ENCODE measurements around the gene EMILIN3.

Gene EMILIN3

DNA sequence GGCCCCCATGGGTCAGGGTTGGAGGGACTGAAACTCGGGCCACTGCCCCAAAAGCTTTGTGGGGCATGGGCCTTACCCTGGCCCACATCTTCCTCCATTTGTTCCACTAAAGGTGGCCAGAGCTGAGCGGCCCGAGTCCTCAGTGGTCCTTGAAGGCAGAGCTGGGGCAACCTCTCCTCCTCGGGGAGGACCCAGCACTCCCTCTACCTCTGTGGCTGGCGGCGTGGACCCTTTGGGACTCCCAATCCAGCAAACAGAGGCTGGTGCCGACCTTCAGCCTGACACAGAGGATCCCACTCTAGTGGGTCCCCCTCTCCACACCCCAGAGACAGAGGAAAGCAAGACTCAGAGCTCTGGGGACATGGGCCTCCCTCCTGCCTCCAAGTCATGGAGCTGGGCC lies 16.7 kb downstream of the EMILIN3 start:
- Mint-ChIP-seq H3K36me3 (ENCODE audit: low read depth) (no peaks in the 10 kb centered on the region), H3K4me1 (ENCODE audit: low read depth) (no peaks in the 10 kb centered on the region), H3K27ac (no peak overlapping the region), H3K9me3 (no peaks in the 10 kb centered on the region), H3K4me3 (no peak overlapping the region), H3K27me3 (no peaks in the 10 kb centered on the region)

DNA sequence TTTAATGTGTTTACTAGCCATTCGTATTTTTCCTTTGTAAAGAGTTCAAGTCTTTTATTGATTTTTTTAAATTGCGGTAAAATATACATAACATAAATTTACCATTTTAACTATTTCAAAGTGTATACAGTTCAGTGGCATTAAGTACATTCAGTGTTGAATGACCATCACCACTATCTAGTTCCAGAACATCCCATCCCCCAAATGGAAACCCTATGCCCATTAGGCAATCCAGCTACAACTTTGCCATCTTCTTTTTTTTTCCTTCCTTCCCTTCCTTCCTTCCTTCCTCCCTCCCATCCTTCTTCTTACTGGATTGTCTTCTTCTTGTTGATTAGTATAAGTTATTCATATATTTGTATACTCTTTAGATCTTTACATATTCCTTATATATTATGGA lies 17.4 kb downstream of the EMILIN3 start:
- H3K27ac Mint-ChIP-seq = no peak overlapping the region

DNA sequence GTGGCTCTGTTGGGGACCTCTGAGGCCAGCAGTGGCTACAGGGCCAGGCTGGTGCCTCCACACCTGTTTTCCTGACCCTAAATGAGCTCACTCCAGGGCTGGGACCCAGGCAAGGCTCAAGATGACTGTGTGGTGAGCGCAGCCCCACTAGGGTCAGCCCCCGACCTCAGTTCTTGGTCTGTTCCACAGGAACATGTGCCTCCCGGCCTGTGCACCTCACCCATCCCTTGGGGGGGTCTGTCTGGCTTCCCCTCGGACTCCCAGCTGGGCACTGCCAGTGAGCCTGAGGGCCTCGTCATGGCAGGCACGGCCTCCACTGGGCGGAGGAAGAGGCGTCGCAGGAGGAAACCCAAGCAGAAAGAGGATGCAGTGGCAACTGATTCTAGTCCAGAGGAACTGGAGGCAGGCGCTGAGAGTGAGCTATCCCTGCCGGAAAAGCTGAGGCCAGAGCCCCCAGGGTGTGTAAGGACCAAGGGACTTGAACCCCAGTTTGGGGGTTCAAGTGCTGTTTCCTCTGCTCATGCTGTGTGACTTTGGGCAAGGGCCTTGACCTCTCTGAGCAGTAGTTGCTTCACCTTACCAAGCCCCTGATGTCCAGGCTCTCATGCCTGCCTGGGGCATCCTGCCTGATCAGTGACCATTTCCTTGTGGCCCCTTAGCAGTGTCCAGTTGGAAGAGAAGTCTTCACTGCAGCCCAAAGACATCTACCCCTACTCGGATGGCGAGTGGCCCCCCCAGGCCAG lies 18.0 kb downstream of the EMILIN3 start:
- Mint-ChIP-seq H3K27me3 (no peaks in the 10 kb centered on the region), H3K4me3 (no peak overlapping the region)

More for the DNA sequence above, 17.4 kb downstream of the EMILIN3 start:
- Mint-ChIP-seq H3K4me1 (ENCODE audit: low read depth) (no peaks in the 10 kb centered on the region), H3K4me3 (no peak overlapping the region), H3K9me3 (no peaks in the 10 kb centered on the region), H3K27me3 (no peaks in the 10 kb centered on the region), H3K36me3 (ENCODE audit: low read depth) (no peaks in the 10 kb centered on the region)

DNA sequence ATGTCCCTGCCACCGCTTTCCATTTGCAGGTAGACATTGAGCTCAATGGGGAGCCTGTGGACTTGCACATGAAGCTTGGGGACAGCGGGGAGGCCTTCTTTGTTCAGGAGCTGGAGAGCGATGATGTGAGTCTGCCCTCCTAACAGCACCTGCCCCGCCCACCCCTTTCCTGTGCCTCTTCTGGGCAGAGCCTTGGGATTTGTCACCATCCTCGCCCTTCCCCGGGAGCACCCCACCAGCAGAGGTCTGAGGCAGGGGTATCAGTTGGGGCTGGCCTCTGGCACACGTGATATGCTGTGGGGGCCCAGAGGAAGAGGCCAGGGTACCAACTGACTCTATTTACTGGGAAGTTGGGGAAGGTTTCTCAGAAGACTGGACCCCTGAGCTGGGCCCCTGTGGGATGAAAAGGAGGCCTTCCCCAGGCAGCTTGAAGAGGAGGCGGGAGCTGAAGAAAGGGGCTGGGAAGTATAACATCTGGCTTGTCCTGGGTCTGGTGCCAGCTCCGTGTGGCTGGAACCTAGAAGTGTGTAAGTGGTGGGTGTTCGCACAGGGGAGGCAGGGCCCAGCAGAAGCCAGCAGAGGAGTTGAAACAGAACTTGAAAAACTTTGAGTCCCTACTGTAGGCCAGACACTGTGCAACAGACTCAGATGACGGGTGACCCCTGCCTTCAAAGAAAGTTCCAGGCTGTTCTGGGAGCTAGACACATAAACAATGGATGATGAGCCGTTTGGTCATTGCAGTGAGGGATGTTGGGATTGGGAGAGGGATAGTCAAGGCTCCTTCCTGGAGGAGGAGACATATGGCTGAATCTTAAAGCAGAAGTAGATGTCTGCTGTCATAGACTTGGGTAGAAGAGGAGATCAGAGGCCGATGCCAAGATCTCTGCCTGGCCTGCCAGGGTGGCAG lies 18.8 kb downstream of the EMILIN3 start:
- no peak overlapping the region for H3K27ac Mint-ChIP-seq
- H3K27me3 Mint-ChIP-seq = no peaks in the 10 kb centered on the region
- H3K4me1 Mint-ChIP-seq (ENCODE audit: low read depth) = no peaks in the 10 kb centered on the region
- no peaks in the 10 kb centered on the region for H3K36me3 Mint-ChIP-seq (ENCODE audit: low read depth)
- H3K4me3 Mint-ChIP-seq = no peak overlapping the region
- H3K9me3 Mint-ChIP-seq = no peaks in the 10 kb centered on the region

More for the DNA sequence above, 18.0 kb downstream of the EMILIN3 start:
- Mint-ChIP-seq H3K36me3 (ENCODE audit: low read depth) (no peaks in the 10 kb centered on the region), H3K27ac (no peak overlapping the region), H3K4me1 (ENCODE audit: low read depth) (no peaks in the 10 kb centered on the region), H3K9me3 (no peaks in the 10 kb centered on the region)

DNA sequence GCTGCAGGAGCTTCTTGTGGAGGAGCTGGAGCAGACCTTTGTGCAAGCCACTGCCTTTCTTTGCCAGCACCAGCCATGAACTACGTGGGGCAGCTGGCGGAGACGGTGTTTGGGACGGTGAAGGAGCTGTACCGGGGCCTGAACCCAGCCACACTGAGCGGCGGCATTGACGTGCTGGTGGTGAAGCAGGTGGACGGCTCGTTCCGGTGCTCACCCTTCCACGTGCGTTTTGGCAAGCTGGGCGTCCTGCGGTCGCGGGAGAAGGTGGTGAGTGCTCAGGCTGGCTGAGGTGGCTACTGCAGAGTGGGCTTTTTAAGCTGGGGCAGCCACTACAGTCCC lies 20.9 kb downstream of the EMILIN3 start:
- H3K27me3 Mint-ChIP-seq = no peaks in the 10 kb centered on the region
- H3K9me3 Mint-ChIP-seq = no peaks in the 10 kb centered on the region
- H3K4me3 Mint-ChIP-seq = no peak overlapping the region
- no peak overlapping the region for H3K27ac Mint-ChIP-seq
- H3K36me3 Mint-ChIP-seq (ENCODE audit: low read depth) = no peaks in the 10 kb centered on the region
- H3K4me1 Mint-ChIP-seq (ENCODE audit: low read depth) = no peaks in the 10 kb centered on the region

DNA sequence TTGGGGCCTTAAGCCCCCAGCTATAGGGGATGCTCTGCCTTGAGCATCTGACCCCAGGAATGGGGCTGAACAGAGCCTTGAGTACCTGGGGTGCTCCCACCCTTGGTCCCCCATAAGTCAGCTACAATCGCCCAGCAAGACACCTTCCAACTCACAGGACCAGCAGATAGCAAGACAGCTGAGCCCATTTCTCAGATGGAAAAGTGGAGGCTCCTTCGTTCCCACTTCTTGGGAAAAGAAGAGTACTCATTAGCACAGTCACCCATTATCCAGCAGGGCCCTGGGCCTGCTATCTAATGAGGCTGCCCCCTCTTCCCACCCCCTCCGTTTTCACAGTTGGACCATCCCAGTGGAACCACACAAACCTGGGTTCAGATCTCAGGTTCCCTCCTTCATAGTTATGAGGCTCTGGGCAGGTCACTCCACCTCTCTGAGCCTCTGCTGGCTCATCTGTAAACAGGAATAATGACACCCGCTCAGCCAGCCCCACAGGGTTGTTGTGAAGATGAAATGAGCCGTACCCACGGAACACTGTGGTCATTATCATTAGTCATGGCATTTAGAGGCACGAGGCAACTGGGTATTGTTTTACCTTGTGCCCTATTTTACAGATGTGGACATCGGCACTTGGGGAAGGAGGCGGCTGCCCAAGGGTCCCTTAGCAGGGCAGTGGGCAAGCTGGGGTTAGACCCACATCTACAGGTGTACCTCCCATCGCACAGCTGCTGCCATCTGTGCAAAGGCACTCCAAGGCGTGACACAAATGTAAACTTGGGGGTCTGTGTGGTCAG lies 21.5 kb downstream of the EMILIN3 start:
- no peaks in the 10 kb centered on the region for H3K27me3 Mint-ChIP-seq
- H3K36me3 Mint-ChIP-seq (ENCODE audit: low read depth) = no peaks in the 10 kb centered on the region
- H3K4me3 Mint-ChIP-seq = no peak overlapping the region

DNA sequence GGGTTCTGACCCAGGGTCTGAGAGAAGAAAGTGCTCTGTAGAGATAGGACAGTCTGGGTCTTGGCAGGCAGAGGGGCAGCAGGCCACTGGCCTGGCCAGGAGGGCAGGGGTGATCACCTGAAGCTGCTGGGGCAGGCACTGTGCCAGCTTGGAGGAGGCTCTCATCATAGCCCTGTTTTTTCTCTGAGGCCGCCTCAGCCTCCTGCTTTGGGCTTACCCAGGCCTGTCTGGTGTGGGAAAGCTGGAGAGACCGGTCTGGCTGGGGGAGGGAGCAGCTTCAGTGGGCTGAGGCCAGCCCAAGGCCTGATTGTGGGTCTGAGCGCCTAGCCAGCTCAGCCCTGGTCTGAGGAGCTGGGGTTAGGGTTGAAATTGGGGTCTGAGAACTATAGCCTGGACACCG lies 22.1 kb downstream of the EMILIN3 start:
- H3K9me3 Mint-ChIP-seq = no peaks in the 10 kb centered on the region
- H3K4me1 Mint-ChIP-seq (ENCODE audit: low read depth) = peaks cover 5% of the 10 kb centered on the region
- no peaks in the 10 kb centered on the region for H3K36me3 Mint-ChIP-seq (ENCODE audit: low read depth)
- H3K27me3 Mint-ChIP-seq = peaks cover 3% of the 10 kb centered on the region
- H3K4me3 Mint-ChIP-seq = no peak overlapping the region
- H3K27ac Mint-ChIP-seq = no peak overlapping the region

More for the DNA sequence above, 21.5 kb downstream of the EMILIN3 start:
- no peak overlapping the region for H3K27ac Mint-ChIP-seq
- no peaks in the 10 kb centered on the region for H3K9me3 Mint-ChIP-seq
- peaks cover 3% of the 10 kb centered on the region for H3K4me1 Mint-ChIP-seq (ENCODE audit: low read depth)

DNA sequence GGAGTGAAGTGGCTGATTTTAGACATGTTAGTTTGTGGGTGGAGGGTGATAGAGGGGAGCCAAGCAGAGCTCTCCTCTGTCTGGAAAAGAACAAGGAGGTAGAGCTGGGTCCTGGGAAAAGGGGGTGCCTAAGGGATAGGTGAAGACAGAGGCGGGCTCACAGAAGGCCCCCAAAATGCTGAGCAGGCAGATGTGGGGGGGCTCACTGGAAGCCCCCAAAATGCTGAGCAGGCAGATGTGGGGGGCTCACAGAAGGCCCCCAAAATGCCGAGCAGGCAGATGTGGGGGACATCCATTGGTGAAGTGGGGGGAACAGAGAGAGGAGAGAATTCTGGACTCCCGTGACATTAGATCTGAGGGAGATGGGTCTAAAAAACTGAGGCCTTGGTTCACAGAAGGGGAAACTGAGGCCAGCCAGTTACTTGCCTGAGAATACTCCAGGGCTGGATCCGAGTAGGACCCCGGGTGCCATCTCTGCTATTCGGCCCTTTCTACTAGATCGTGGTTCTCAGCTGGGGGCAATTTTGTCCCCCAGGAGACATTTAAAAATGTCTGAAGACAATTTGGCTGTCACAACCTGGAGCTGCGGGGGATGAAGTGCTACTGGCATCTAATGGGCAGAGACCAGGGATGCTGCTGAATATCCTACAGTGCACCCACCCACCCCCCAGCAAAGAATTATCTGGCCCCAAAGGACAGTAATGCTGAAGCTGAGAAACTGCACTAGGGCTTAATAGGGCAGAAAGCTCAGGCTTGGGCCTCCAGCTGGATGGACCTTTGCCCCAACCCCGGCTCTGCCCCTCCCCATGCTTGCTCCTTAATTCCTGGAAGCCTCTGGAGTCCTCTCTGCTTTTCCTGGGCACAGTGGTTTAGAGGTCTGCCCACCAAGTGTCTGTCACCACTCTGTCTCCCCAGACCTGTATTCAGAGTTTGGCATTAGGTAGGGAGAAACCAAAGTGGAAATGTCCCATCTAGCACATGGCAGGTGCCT lies 23.8 kb downstream of the EMILIN3 start:
- H3K27ac Mint-ChIP-seq = no peak overlapping the region
- H3K36me3 Mint-ChIP-seq (ENCODE audit: low read depth) = no peaks in the 10 kb centered on the region

DNA sequence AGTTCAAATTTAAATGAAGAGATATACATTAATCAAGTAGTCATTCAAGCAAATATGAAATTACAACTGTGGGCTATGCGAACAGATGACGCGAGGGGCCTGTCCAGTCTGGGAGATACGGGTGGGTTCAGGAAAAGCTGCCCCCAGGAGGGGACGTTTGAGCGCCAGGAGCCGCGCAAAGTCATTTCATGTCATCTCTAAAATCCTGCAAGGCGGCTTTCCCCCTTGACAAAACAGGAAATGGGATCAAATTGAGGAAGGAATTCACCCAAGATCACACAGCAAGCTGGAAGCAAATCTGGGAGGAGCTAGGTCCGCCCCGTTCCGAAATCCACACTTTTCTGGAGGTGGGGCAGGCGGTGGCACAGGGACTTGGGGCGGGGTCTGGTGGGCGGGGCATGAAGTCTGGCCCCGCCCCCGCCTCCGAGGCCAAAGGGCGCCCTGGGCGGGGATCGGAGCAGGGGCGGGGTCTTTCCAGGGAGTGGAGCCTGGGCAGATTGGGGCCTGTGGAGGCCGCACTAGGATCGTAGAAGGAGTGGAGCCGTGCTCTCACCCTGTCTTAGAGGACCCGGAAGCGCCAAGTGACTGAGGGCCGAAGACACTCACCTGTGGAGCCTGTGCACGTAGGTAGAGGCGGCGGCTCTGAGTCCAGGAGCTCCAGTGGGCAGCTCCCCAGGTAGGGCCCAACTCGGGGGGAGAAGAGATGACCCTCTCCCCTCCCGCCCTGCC lies 26.1 kb downstream of the EMILIN3 start, which contains the start of gene LPIN3:
TSS of gene LPIN3 (plus strand) at position 495 of the 729 bp plus-strand sequence. CDS start 4,983 bp downstream, outside the sequence.
- Mint-ChIP-seq H3K4me3 (peak within 1 kb of the TSS; percentile 77), H3K27ac (peak within 1 kb of the TSS; percentile 75), H3K9me3 (no peaks in the 10 kb centered on the region), H3K4me1 (ENCODE audit: low read depth) (peaks cover 5% of the 10 kb centered on the region), H3K27me3 (peaks cover 10% of the 10 kb centered on the region), H3K36me3 (ENCODE audit: low read depth) (no peaks in the 10 kb centered on the region)

More for the DNA sequence above, 23.8 kb downstream of the EMILIN3 start:
- Mint-ChIP-seq H3K4me3 (no peak overlapping the region), H3K9me3 (no peaks in the 10 kb centered on the region), H3K4me1 (ENCODE audit: low read depth) (peaks cover 5% of the 10 kb centered on the region), H3K27me3 (peaks cover 7% of the 10 kb centered on the region)

DNA sequence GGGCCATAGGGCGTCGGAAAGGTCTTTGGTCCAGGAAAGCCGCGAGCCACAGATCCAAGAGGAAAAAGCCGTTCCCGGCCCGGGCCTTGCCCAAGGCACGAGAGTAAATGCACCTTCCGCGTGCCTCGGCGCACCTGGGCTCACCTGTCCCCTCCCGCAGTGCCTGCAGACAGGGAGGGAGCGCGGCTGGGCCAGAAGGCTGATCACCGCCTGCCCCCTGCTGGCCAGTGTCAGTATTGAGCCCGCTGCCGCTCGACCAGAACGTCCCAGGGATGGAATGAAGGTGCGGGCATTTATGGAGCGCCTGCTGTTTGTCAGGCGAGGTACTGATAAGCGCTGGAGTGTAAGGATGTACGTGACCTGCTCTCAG lies 26.7 kb downstream of the EMILIN3 start:
- Mint-ChIP-seq H3K36me3 (ENCODE audit: low read depth) (no peaks in the 10 kb centered on the region), H3K4me3 (peak overlapping the region; percentile 77), H3K27ac (peak overlapping the region; percentile 75), H3K4me1 (ENCODE audit: low read depth) (peaks cover 5% of the 10 kb centered on the region), H3K27me3 (peaks cover 12% of the 10 kb centered on the region), H3K9me3 (no peaks in the 10 kb centered on the region)

DNA sequence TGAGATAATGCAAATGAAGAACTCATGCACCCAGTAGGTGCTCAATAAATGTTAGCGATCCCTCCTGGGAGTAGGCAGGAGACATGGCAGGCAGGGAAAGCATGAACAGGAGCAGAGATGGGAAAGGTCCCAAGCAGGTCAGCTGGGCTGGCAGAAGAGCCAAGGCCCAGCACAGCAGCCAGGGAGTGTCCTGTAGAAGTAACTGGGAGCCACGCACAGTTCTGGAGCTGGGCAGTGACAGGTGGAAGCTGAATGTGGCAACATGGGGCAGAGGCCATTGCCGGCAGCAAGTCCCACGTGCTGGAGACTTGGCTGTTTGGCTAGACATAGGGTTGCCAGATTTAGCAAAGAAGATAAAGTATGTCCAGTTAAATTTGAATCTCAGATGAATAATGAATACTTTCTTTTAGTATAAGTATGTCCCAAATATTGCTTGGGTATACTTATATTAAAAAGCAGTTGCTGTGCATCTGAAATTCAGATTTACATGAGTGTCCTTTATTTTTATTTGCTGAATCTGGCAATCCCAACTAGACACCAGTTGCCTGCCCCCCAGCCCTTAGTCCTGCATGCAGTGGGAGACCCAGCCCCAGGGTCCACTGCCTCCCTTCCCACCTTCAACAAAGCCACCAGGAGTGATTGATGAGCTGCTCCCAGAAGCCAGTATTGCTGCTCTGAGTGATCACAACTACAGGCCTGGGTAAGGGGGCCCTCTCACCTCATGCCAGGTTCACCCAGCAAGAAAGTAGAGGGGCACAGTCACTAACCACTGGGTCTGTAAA lies 29.7 kb downstream of the EMILIN3 start:
- Mint-ChIP-seq H3K36me3 (ENCODE audit: low read depth) (no peaks in the 10 kb centered on the region), H3K9me3 (no peaks in the 10 kb centered on the region), H3K27me3 (peaks cover 12% of the 10 kb centered on the region), H3K27ac (no peak overlapping the region), H3K4me1 (ENCODE audit: low read depth) (peaks cover 5% of the 10 kb centered on the region), H3K4me3 (no peak overlapping the region)

DNA sequence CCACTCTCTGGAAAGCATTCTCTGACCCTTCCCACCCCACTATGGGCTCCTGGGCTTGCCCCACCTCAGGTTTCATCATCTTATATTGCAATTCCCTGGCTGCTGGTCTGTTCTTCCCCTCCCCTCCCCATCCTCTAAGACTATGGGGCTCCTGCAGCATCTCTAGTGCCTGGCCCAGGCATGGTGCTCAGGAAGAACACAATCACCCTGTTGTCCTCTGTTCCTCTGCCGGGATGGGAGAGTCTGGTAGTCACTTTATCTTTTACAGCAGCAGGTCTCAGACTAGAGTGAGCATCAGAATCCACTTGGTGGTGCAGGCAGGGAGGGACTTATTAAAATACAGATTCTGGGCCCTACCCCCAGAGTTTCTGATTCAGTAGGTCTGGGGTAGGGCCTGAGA lies 31.0 kb downstream of the EMILIN3 start:
- Mint-ChIP-seq H3K4me1 (ENCODE audit: low read depth) (peaks cover 5% of the 10 kb centered on the region), H3K36me3 (ENCODE audit: low read depth) (no peaks in the 10 kb centered on the region), H3K27ac (no peak overlapping the region), H3K9me3 (no peaks in the 10 kb centered on the region), H3K4me3 (no peak overlapping the region), H3K27me3 (peaks cover 12% of the 10 kb centered on the region)
